K562 (cell line): ENCODE measurements around the gene CLDN7. TPM values are rescaled to one million over a fixed set of nuclear protein-coding genes. Genes with fewer than 3 reads are reported as not detected.

ENCODE experiments used
- ATAC-seq: fragments of 200-7000 bp; cut with Tn5 transposase; 3 replicates; pipeline ENCODE4 v1.9.1; 2020; ENCODE audit warnings: moderate library complexity
- BruUV-seq: library from RNA; stranded (reverse); fragments of 400-500 nt; replicated peaks from 2 replicates; lab custom pipeline; 2021; lab: Mats Ljungman, UMichigan
- CTCF ChIA-PET: fragments of 300-600 bp; formaldehyde crosslinking; extraction: SDS; loops from one replicate; lab custom pipeline; 2021; ENCODE audit warnings: low intra/inter-chr PET ratio; lab: Yijun Ruan, JAX
- POLR2A ChIA-PET: fragments of 300-600, 350-650 bp; sonication (Branson Sonifier 250); formaldehyde crosslinking; extraction: SDS; loops from one replicate; lab custom pipeline; 2021; ENCODE audit warnings: antibody characterized with exemption, inconsistent platforms; lab: Yijun Ruan, JAX
- DNase-seq, 4 experiments: peaks; one replicate each; pipeline versions ENCODE4 v3.0.0 to v3.0.0-alpha.2; 2011 to 2018; ENCODE audit warnings: low spot score in 3 of 4, mixed read lengths in 3 of 4; ENCODE audit errors: extremely low read depth in 1 of 4
- FAIRE-seq: peaks from 2 replicates; lab custom pipeline; 2011; peaks lifted over from hg19 to GRCh38; lab: Jason Lieb, UNC
- H2AFZ ChIP-seq: 2 replicates; pipeline ENCODE4 v1.6.0; 2011; ENCODE audit warnings: low read depth, low read length, control low read depth, inconsistent platforms
- H3K27ac ChIP-seq: fragments of 200-600 bp; 3 replicates; pipeline ENCODE4 v1.8.0; 2011; ENCODE audit warnings: low read depth, mild to moderate bottlenecking, control low read depth, inconsistent platforms, low read length, moderate library complexity, mixed read lengths; ENCODE audit errors: extremely low read depth
- H3K27me3 ChIP-seq, 2 experiments: fragments of 300-600 bp in 1 of 2; 2 replicates in 1 of 2; 3 replicates in 1 of 2; pipeline versions ENCODE4 v1.6.0 to v1.8.0; 2011; ENCODE audit warnings: inconsistent platforms in 2 of 2, low read length in 2 of 2, mild to moderate bottlenecking in 1 of 2, mixed read lengths in 1 of 2, moderate library complexity in 1 of 2; ENCODE audit not compliant: control insufficient read depth in 2 of 2, insufficient read depth in 2 of 2
- H3K36me3 ChIP-seq: fragments of 300-600 bp; 3 replicates; pipeline ENCODE4 v1.8.0; 2011; ENCODE audit warnings: mild to moderate bottlenecking, low read length, inconsistent platforms; ENCODE audit not compliant: control insufficient read depth, insufficient read depth
- H3K4me1 ChIP-seq, 2 experiments: fragments of 200-600 bp in 1 of 2; replicated peaks in 1 of 2; 2 replicates in 1 of 2; 3 replicates in 1 of 2; pipeline versions ENCODE4 v1.5.1 to v1.8.0; 2011; ENCODE audit warnings: inconsistent platforms in 2 of 2, low read length in 2 of 2, mild to moderate bottlenecking in 1 of 2, mixed read lengths in 1 of 2, moderate library complexity in 1 of 2; ENCODE audit not compliant: control insufficient read depth in 2 of 2, insufficient read depth in 2 of 2
- H3K4me2 ChIP-seq: 2 replicates; pipeline ENCODE4 v1.6.1; 2011; ENCODE audit warnings: low read length, control low read depth, inconsistent platforms, mixed read lengths; ENCODE audit not compliant: insufficient read depth
- H3K4me3 ChIP-seq: fragments of 200-600 bp; sonication (generic), shearing (Covaris generic); 2 replicates; pipeline ENCODE4 v1.5.1; 2016; ENCODE audit warnings: control low read depth, inconsistent platforms
- H3K79me2 ChIP-seq: fragments of 200-600 bp; 3 replicates; pipeline ENCODE4 v1.8.0; 2011; ENCODE audit warnings: low read length, inconsistent platforms; ENCODE audit not compliant: control insufficient read depth, insufficient read depth
- H3K9ac ChIP-seq, 2 experiments: 2 replicates each; pipeline versions ENCODE4 v1.6.0 to v1.6.1; 2011; ENCODE audit warnings: low read depth in 2 of 2, low read length in 2 of 2, control low read depth in 1 of 2, inconsistent platforms in 1 of 2, mild to moderate bottlenecking in 1 of 2, mixed read lengths in 1 of 2; ENCODE audit not compliant: insufficient read depth in 1 of 2
- H3K9me1 ChIP-seq: one replicate; pipeline ENCODE4 v1.6.0; 2011; ENCODE audit warnings: inconsistent platforms, mild to moderate bottlenecking, low read length, moderate library complexity; ENCODE audit not compliant: control insufficient read depth, insufficient read depth
- H3K9me3 ChIP-seq: replicated peaks from 2 replicates; pipeline ENCODE4 v1.5.1; 2011; ENCODE audit warnings: low read depth, low read length, inconsistent platforms; ENCODE audit not compliant: control insufficient read depth, insufficient read depth
- H4K20me1 ChIP-seq: replicated peaks from 2 replicates; pipeline ENCODE4 v1.6.1; 2011; ENCODE audit warnings: low read length, inconsistent platforms, mixed read lengths; ENCODE audit not compliant: control insufficient read depth, insufficient read depth
- ATF2 ChIP-seq: sonication (generic); formaldehyde crosslinking; IDR thresholded peaks from 2 replicates; pipeline ENCODE4 v1.8.1; 2022; ENCODE audit warnings: missing genetic modification reagents
- ATF4 ChIP-seq: fragments of 450-650 bp; formaldehyde crosslinking; IDR thresholded peaks from 2 replicates; pipeline ENCODE4 v1.4.0; 2022; ENCODE audit warnings: mild to moderate bottlenecking, moderate library complexity
- CBX1 ChIP-seq: sonication (generic); IDR thresholded peaks from 2 replicates; pipeline ENCODE4 v1.6.1; 2016; ENCODE audit warnings: antibody characterized with exemption, low read depth, mild to moderate bottlenecking
- CLOCK ChIP-seq: fragments of 250-450 bp; sonication (Bioruptor Pico); IDR thresholded peaks from 2 replicates; pipeline ENCODE4 v1.4.0; 2020; ENCODE audit warnings: mild to moderate bottlenecking, moderate library complexity, borderline replicate concordance
- EP400 ChIP-seq: fragments of 450-650 bp; IDR thresholded peaks from 2 replicates; pipeline ENCODE4 v1.6.1; 2017; ENCODE audit warnings: antibody characterized with exemption, mild to moderate bottlenecking, moderate library complexity
- FOXM1 ChIP-seq, 2 experiments: fragments of 450-650 bp in 1 of 2; sonication (generic) in 1 of 2; formaldehyde crosslinking in 1 of 2; IDR thresholded peaks; 2 replicates each; pipeline versions ENCODE4 v1.6.1 to v1.9.0; 2017 to 2022; ENCODE audit warnings: low read depth in 2 of 2, mild to moderate bottlenecking in 2 of 2, missing genetic modification reagents in 1 of 2, moderate library complexity in 1 of 2
- FOXP1 ChIP-seq: sonication (generic); formaldehyde crosslinking; IDR thresholded peaks from 2 replicates; pipeline ENCODE4 v1.8.0; 2022; ENCODE audit warnings: mild to moderate bottlenecking, missing genetic modification reagents
- IRF2 ChIP-seq: sonication (generic); formaldehyde crosslinking; IDR thresholded peaks from 2 replicates; pipeline ENCODE4 v1.8.1; 2022; ENCODE audit warnings: mild to moderate bottlenecking, missing genetic modification reagents
- KLF16 ChIP-seq: IDR thresholded peaks from 2 replicates; pipeline ENCODE4 v1.6.1; 2016; ENCODE audit warnings: antibody characterized with exemption
- MTA1 ChIP-seq: fragments of 450-650 bp; IDR thresholded peaks from 2 replicates; pipeline ENCODE4 v1.6.1; 2017; ENCODE audit warnings: borderline replicate concordance
- PYGO2 ChIP-seq: fragments of 450-650 bp; IDR thresholded peaks from 2 replicates; pipeline ENCODE4 v1.6.1; 2016; ENCODE audit warnings: mild to moderate bottlenecking, missing genetic modification characterization, moderate library complexity, missing compliant biosample characterization
- RBFOX2 ChIP-seq: fragments of 200-400 bp; formaldehyde crosslinking; IDR thresholded peaks from 2 replicates; pipeline ENCODE4 v1.6.1; 2017; ENCODE audit warnings: low read depth, mild to moderate bottlenecking, low read length, moderate library complexity
- SIN3A ChIP-seq, 2 experiments: fragments of 150-350 bp in 1 of 2; IDR thresholded peaks; 2 replicates each; pipeline ENCODE4 v1.6.1; 2011 to 2016; ENCODE audit warnings: borderline replicate concordance in 2 of 2, low read depth in 2 of 2, low read length in 2 of 2, mild to moderate bottlenecking in 2 of 2, moderate library complexity in 2 of 2; ENCODE audit not compliant: control insufficient read depth in 1 of 2
- SLC30A9 ChIP-seq: fragments of 250-450 bp; sonication (Bioruptor Pico); IDR thresholded peaks from 2 replicates; pipeline ENCODE4 v1.8.0; 2022; ENCODE audit warnings: mild to moderate bottlenecking, moderate library complexity
- SRSF1 ChIP-seq: fragments of 200-400 bp; formaldehyde crosslinking; IDR thresholded peaks from 2 replicates; pipeline ENCODE4 v1.6.1; 2017; ENCODE audit warnings: mild to moderate bottlenecking, low read depth, low read length, moderate library complexity
- XRCC3 ChIP-seq: fragments of 450-650 bp; IDR thresholded peaks from 2 replicates; pipeline ENCODE4 v1.6.1; 2017; ENCODE audit warnings: mild to moderate bottlenecking, moderate library complexity
- ZNF3 ChIP-seq: fragments of 250-450 bp; sonication (Bioruptor Pico); IDR thresholded peaks from 2 replicates; pipeline ENCODE4 v1.5.0; 2021; ENCODE audit warnings: mild to moderate bottlenecking, moderate library complexity
- ZZZ3 ChIP-seq: fragments of 450-650 bp; IDR thresholded peaks from 2 replicates; pipeline ENCODE4 v1.6.1; 2016; ENCODE audit warnings: antibody characterized with exemption, mild to moderate bottlenecking, moderate library complexity
- WGBS: fragments of 100-300 bp; shearing (Covaris generic); methylation state at CpG from one replicate; pipeline ENCODE4 v1.1.6; 2016; ENCODE audit warnings: low coverage, mixed read lengths; ENCODE audit not compliant: insufficient coverage; ENCODE audit errors: missing lambda C conversion rate; 5-methylcytosine and 5-hydroxymethylcytosine counted together
- in situ Hi-C: fragments of 300-500 bp; cut with MboI; formaldehyde crosslinking; loops from 4 replicates; pipeline ENCODE4 v1.15.0; 2018; ENCODE audit warnings: inconsistent platforms, mixed read lengths
- intact Hi-C: fragments of 100-400 bp; cut with micrococcal nuclease; formaldehyde crosslinking; loops from 2 replicates; pipeline ENCODE4 v1.14.2; 2022
- polyA plus RNA-seq, 8 experiments: library from polyadenylated mRNA; depleted of rRNA in 4 of 8; stranded (reverse) in 5 of 8; unstranded in 3 of 8; fragments of >200 nt; fragmentation: Nextera tagmentation in 2 of 8; fragmentation: Illumina TruSeq in 1 of 8; extraction: Ambion mirVana in 2 of 8; extraction: Trizol in 1 of 8; gene quantifications; 2 replicates each; pipeline versions ENCODE4 v1.2.1 to v1.2.3, GENCODE V29; 2011 to 2014; ENCODE audit warnings: inconsistent platforms in 1 of 8, missing spikeins in 1 of 8
- total RNA-seq, 7 experiments: library from RNA; depleted of rRNA in 6 of 7; stranded (reverse); fragments of >200 nt in 6 of 7; fragmentation: Illumina TruSeq in 2 of 7; extraction: Trizol in 2 of 7; gene quantifications; 2 replicates each; pipeline versions ENCODE4 v1.2.1 to v1.2.3, GENCODE V29; 2011 to 2021; ENCODE audit warnings: low replicate concordance in 1 of 7

CLDN7 gene
- total and polyA plus RNA-seq, 9 of the 15 experiments (the other 6 are each of a cell fraction or from before 2014, with no cell fraction given): 2.2 to 14.5 (median 7.6) TPM

GRCh38 chr17:7251661-7252175 is 10.6 kb downstream of the CLDN7 start, which contains the start of gene CTDNEP1:
TSS of gene CTDNEP1 (minus strand) at chr17:7251734. CDS start at chr17:7251296, 438 bp downstream.
- Histone ChIP-seq H2AFZ (peak within 1 kb of the TSS; percentile 96), H3K9ac (peak within 1 kb of the TSS; percentile 97 to 98), H4K20me1 (no peaks in the 10 kb centered on the region), H3K27me3 (no peaks in the 10 kb centered on the region), H3K9me3 (no peaks in the 10 kb centered on the region), H3K27ac (peak within 1 kb of the TSS; percentile 96), H3K9me1 (no peaks in the 10 kb centered on the region), H3K4me3 (peak within 1 kb of the TSS; percentile 95), H3K4me2 (peak within 1 kb of the TSS; percentile 98), H3K4me1 (peaks cover 13 to 19% of the 10 kb centered on the region in 2 experiments; a peak in 4 of 5 replicates), H3K79me2 (peaks cover 61% of the 10 kb centered on the region), H3K36me3 (peaks cover 48% of the 10 kb centered on the region)
- DNase-seq (peak; percentile 73 to 97 (median 88)), ATAC-seq (peak; percentile 96), FAIRE-seq (peak; percentile 100)
- POLR2A ChIA-PET: interaction anchor here (0.5 to 1.7 kb wide), 5 partner anchors 8 to 199 kb away, joined by 3 to 16 read pairs (median 3); partner anchors contain the start of genes GABARAP and PHF23
- in situ Hi-C loops: no loop called here
- WGBS: under 1% methylated on average over 17 of the region's 41 CpGs
- BruUV-seq: no TSS peak
- intact Hi-C loops: loop anchor here (2.0 kb wide), 1 partner anchor 13 kb away; the partner anchor contains the start of gene PHF23
- CTCF ChIA-PET: interaction anchor here (0.6 kb wide), 1 partner anchor 55 kb away, joined by 3 read pairs; the partner anchor contains the start of gene EIF5A
- TF ChIP-seq FOXM1 (IDR thresholded peaks at IDR 0.05; ENCODE audit: low read depth) (no peak), FOXM1 (CRISPR knock-in tag; IDR thresholded peaks at IDR 0.05; ENCODE audit: low read depth) (no peak), ATF2 (CRISPR knock-in tag) (no peak), PYGO2 (no peak), ZNF3 (CRISPR knock-in tag) (no peak), SRSF1 (no peak), EP400 (no peak), IRF2 (CRISPR knock-in tag) (no peak), KLF16 (no peak), ATF4 (CRISPR knock-in tag) (no peak), XRCC3 (no peak), ZZZ3 (no peak), FOXP1 (CRISPR knock-in tag) (no peak), CBX1 (no peak), SIN3A (IDR thresholded peaks at IDR 0.05; ENCODE audit: borderline replicate concordance in 2 of 2, control insufficient read depth in 1 of 2, low read depth in 2 of 2, low read length in 2 of 2) (no peak), RBFOX2 (no peak), SLC30A9 (no peak), CLOCK (CRISPR knock-in tag) (no peak), MTA1 (no peak)
